Measurements from ENCODE around the gene FOXB1.

DNA sequence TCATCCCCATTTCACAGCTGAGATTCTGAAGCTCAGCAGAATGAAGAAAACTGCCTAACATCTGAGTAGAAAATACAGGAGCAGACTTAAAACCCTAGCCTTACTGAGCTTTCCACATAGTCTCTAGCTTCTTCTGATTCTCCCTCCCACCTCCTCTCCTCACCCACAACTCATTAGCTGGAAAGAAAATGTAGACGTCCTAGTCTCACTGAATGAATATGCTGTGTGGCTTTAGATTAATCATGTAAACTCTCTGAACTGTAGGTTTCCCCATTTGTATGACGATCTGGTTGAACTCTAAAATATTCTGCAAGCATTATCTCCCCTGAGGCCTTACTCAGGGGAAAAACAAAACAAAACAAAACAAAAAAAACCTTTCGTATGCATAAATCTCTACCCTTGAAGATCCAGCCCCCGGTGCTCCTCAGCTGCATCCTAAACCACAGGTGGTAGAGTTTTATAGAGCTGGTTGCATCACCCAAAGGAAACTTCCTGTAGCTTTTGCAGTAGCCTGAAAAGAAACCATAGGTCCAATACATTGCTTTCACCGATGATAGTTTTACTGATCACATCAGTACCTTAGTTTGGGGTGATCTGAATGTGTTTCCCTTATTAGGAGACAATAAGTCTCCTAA lies 40.6 kb downstream of the FOXB1 start:
- TF ChIP-seq, protein P1, sequence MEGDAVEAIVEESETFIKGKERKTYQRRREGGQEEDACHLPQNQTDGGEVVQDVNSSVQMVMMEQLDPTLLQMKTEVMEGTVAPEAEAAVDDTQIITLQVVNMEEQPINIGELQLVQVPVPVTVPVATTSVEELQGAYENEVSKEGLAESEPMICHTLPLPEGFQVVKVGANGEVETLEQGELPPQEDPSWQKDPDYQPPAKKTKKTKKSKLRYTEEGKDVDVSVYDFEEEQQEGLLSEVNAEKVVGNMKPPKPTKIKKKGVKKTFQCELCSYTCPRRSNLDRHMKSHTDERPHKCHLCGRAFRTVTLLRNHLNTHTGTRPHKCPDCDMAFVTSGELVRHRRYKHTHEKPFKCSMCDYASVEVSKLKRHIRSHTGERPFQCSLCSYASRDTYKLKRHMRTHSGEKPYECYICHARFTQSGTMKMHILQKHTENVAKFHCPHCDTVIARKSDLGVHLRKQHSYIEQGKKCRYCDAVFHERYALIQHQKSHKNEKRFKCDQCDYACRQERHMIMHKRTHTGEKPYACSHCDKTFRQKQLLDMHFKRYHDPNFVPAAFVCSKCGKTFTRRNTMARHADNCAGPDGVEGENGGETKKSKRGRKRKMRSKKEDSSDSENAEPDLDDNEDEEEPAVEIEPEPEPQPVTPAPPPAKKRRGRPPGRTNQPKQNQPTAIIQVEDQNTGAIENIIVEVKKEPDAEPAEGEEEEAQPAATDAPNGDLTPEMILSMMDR (IDR thresholded peaks at IDR 0.05) = no peak
- TF ChIP-seq ZFX (IDR thresholded peaks at IDR 0.05; ENCODE audit: borderline replicate concordance) = no peak
